Caco-2 (cell line): ENCODE data around the gene STEAP2. TPM values are rescaled to one million over a fixed set of nuclear protein-coding genes. Genes with fewer than 3 reads are reported as not detected.

Experiments used
- BruUV-seq: library from RNA; stranded (reverse); fragments of 400-500 nt; replicated peaks from 2 replicates; lab custom pipeline; 2021; lab: Mats Ljungman, UMichigan
- CTCF ChIA-PET: fragments of 300-600 bp; sonication (Branson Sonifier 250); formaldehyde crosslinking; loops from one replicate; lab custom pipeline; 2022; ENCODE audit warnings: antibody characterized with exemption; lab: Charles Lee
- POLR2A ChIA-PET: fragments of 300-600 bp; sonication (Branson Sonifier 250); formaldehyde crosslinking; loops from one replicate; lab custom pipeline; 2022; ENCODE audit warnings: antibody characterized with exemption; lab: Charles Lee
- DNase-seq, 2 experiments: peaks; one replicate each; pipeline versions ENCODE4 v3.0.0 to v3.0.0-alpha.2; 2020 to 2022
- H3K27me3 ChIP-seq: replicated peaks from 2 replicates; pipeline ENCODE4 v1.6.0; 2011; ENCODE audit warnings: low read length; ENCODE audit not compliant: control insufficient read depth, insufficient read depth
- H3K36me3 ChIP-seq: 2 replicates; pipeline ENCODE4 v1.5.1; 2011; ENCODE audit warnings: low read length; ENCODE audit not compliant: control insufficient read depth, insufficient read depth
- H3K4me1 ChIP-seq: fragments of 250-450 bp; sonication (Bioruptor Pico); 2 replicates; pipeline ENCODE4 v1.5.1; 2020; ENCODE audit warnings: mild to moderate bottlenecking
- H3K4me3 ChIP-seq: 2 replicates; pipeline ENCODE4 v1.5.1; 2011; ENCODE audit warnings: low read depth, mild to moderate bottlenecking, control low read depth, low read length
- H3K9me3 ChIP-seq: fragments of 250-450 bp; sonication (Bioruptor Pico); 2 replicates; pipeline ENCODE4 v1.5.1; 2020; ENCODE audit warnings: mild to moderate bottlenecking, moderate library complexity
- H3K27ac Mint-ChIP-seq: one replicate; pipeline ENCODE4 v1.8.0; 2022; ENCODE audit warnings: mixed read lengths; ENCODE audit not compliant: unreplicated experiment
- H3K27me3 Mint-ChIP-seq: one replicate; pipeline ENCODE4 v1.8.0; 2022; ENCODE audit warnings: mixed read lengths; ENCODE audit not compliant: insufficient read depth, unreplicated experiment
- H3K36me3 Mint-ChIP-seq: one replicate; pipeline ENCODE4 v1.8.0; 2022; ENCODE audit warnings: mild to moderate bottlenecking, mixed read lengths; ENCODE audit not compliant: insufficient read depth, unreplicated experiment
- H3K4me1 Mint-ChIP-seq: one replicate; pipeline ENCODE4 v1.8.0; 2022; ENCODE audit warnings: low read depth, mixed read lengths; ENCODE audit not compliant: unreplicated experiment
- H3K4me3 Mint-ChIP-seq: one replicate; pipeline ENCODE4 v1.8.0; 2022; ENCODE audit warnings: mild to moderate bottlenecking, moderate library complexity, mixed read lengths; ENCODE audit not compliant: unreplicated experiment
- H3K9me3 Mint-ChIP-seq: one replicate; pipeline ENCODE4 v1.8.0; 2022; ENCODE audit warnings: mixed read lengths; ENCODE audit not compliant: unreplicated experiment
- CTCF ChIP-seq, 2 experiments: fragments of 200-600 bp in 1 of 2; IDR thresholded peaks; 1 replicate in 1 of 2; 2 replicates in 1 of 2; pipeline versions ENCODE4 v1.5.1 to v1.8.0; 2011 to 2022; ENCODE audit warnings: antibody characterized with exemption in 1 of 2, control low read depth in 1 of 2, inconsistent platforms in 1 of 2, low read depth in 1 of 2, low read length in 1 of 2, mild to moderate bottlenecking in 1 of 2, moderate library complexity in 1 of 2; ENCODE audit not compliant: insufficient read depth in 1 of 2, severe bottlenecking in 1 of 2, unreplicated experiment in 1 of 2
- intact Hi-C: fragments of 100-400 bp; cut with micrococcal nuclease; formaldehyde crosslinking; loops from one replicate; pipeline ENCODE4 v1.10.0; 2022; ENCODE audit not compliant: unreplicated experiment
- total RNA-seq: library from RNA; stranded (reverse); gene quantifications from 2 replicates; pipeline ENCODE4 v1.2.3, GENCODE V29; 2022

STEAP2 gene
- total RNA-seq, 1 experiment from 2014 or later: 13.5 TPM

GRCh38 chr7:90274161-90274560, 62.6 kb downstream of the STEAP2 start:
- Histone ChIP-seq H3K4me3 (no peak overlapping the region), H3K9me3 (0 out of 2 replicates have a peak, but pooled peaks cover 5% of the 10 kb centered on the region), H3K27me3 (no peaks in the 10 kb centered on the region), H3K36me3 (no peaks in the 10 kb centered on the region), H3K4me1 (peaks cover 95% of the 10 kb centered on the region)
- Mint-ChIP-seq H3K4me3 (no peak overlapping the region), H3K36me3 (no peaks in the 10 kb centered on the region), H3K9me3 (peaks cover 8% of the 10 kb centered on the region), H3K27ac (no peak overlapping the region), H3K4me1 (peaks cover 25% of the 10 kb centered on the region), H3K27me3 (no peaks in the 10 kb centered on the region)
- no TSS peak for BruUV-seq
- POLR2A ChIA-PET: no interaction called here
- intact Hi-C loops: no loop called here
- no peak for DNase-seq
- CTCF ChIA-PET: no interaction called here
- TF ChIP-seq CTCF (IDR thresholded peaks at IDR 0.05; ENCODE audit: insufficient read depth in 1 of 2, low read depth in 1 of 2, low read length in 1 of 2, severe bottlenecking in 1 of 2, unreplicated experiment in 1 of 2): no peak

GRCh38 chr7:90276033-90276728, 64.6 kb downstream of the STEAP2 start:
- 0 out of 2 replicates have a peak, but pooled peaks cover 5% of the 10 kb centered on the region for H3K9me3 ChIP-seq
- no peak for TF ChIP-seq CTCF (IDR thresholded peaks at IDR 0.05; ENCODE audit: insufficient read depth in 1 of 2, low read depth in 1 of 2, low read length in 1 of 2, severe bottlenecking in 1 of 2, unreplicated experiment in 1 of 2)
- DNase-seq: peak; percentile 72 to 75
- Mint-ChIP-seq H3K4me3 (peak overlapping the region; percentile 56), H3K9me3 (no peaks in the 10 kb centered on the region), H3K27me3 (no peaks in the 10 kb centered on the region), H3K4me1 (peaks cover 11% of the 10 kb centered on the region), H3K36me3 (no peaks in the 10 kb centered on the region), H3K27ac (peak overlapping the region; percentile 87)
- POLR2A ChIA-PET: interaction anchor here (1.0 to 1.2 kb wide), 2 partner anchors 65 to 122 kb away, joined by 3 to 6 read pairs; partner anchors contain the start of genes STEAP1 and STEAP2
- CTCF ChIA-PET: interaction anchor here (1.0 to 1.6 kb wide), 4 partner anchors 22 to 124 kb away, joined by 3 to 13 read pairs (median 6); partner anchors contain the start of gene STEAP2
- H3K36me3 ChIP-seq: no peaks in the 10 kb centered on the region
- H3K4me3 ChIP-seq: no peak overlapping the region
- H3K27me3 ChIP-seq: no peaks in the 10 kb centered on the region
- no TSS peak for BruUV-seq
- intact Hi-C loops: loop anchor here (1.0 to 2.0 kb wide), 3 partner anchors 22 to 70 kb away; partner anchors contain the start of gene GTPBP10
- H3K4me1 ChIP-seq: peaks cover 76% of the 10 kb centered on the region

Other genes with a start within 250 kb of the STEAP2 start
- 30.2 and 33.6 TPM in 2 replicates for gene STEAP1, start 57.3 kb upstream of the STEAP2 start, total RNA-seq
- gene CFAP69, start 33.4 kb downstream of the STEAP2 start, total RNA-seq: 4.8 and 7.4 TPM in 2 replicates
- gene FAM237B, start 109.6 kb downstream of the STEAP2 start, total RNA-seq: not detected in 2 replicates
- gene GTPBP10, start 135.0 kb downstream of the STEAP2 start, total RNA-seq: 42.7 and 45.2 TPM in 2 replicates
- gene CLDN12, start 191.7 kb downstream of the STEAP2 start, total RNA-seq: 38.4 and 39.5 TPM in 2 replicates